NT2/D1 (cell line): Measurements from ENCODE around the gene SEC61A1.

ENCODE experiments used
- SUZ12 ChIP-seq: IDR thresholded peaks from 2 replicates; pipeline ENCODE4 v1.6.1; 2011; ENCODE audit not compliant: insufficient read length, insufficient read depth; ENCODE audit errors: extremely low read depth
- YY1 ChIP-seq: IDR thresholded peaks from 2 replicates; pipeline ENCODE4 v1.6.1; 2011; ENCODE audit not compliant: insufficient read length, insufficient read depth
- ZNF274 ChIP-seq: IDR thresholded peaks from 2 replicates; pipeline ENCODE4 v1.6.1; 2011; ENCODE audit warnings: mild to moderate bottlenecking, low read depth, low read length

DNA sequence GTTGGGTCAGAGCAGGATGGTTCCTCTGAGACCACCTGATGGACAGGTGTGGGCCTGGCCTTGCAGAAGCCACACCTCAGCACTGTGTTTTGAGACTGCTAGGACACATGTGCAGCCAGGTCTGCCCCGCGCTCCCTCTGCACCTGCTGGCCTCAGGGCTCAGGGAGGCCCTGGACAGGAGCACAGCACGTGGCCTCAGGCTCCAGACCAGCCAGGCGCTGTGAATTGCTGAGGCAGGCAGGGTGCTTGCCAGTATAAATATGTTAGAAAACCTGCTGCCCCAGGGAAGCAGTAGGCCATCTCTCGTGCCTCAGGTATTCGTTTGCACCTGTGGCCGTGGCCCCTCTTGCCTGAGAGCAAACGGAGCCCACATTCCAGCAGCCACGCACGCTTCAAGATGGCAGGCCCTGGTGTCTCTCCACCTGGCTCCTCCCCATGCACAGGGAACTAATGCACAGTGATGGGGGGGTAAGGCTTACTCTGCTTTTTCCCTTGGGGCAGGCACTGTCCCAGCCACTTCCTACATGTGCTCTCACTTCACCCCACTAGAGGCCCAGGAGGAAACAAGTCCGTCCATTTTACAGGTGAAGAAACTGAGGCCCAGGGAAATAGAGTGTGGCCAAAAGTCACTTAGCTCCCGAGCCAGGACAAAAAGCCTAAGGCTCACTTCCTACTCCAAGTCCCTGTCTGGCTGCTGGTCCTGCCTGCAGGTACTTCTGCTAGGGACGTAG, 20.4 kb downstream of the SEC61A1 start:
- TF ChIP-seq ZNF274 (no peak), YY1 (no peak), SUZ12 (no peak)
